Measurements from ENCODE around the gene CLSTN1. TPM values are rescaled to one million over a fixed set of nuclear protein-coding genes. Genes with fewer than 3 reads are reported as not detected.
A peak's percentile ranks its signal among the peaks of the same experiment; 100 is the strongest.

Gene CLSTN1
- total and polyA plus RNA-seq, 4 donors: 3.1 to 13.4 (median 8.8) TPM

GRCh38 chr1:9784508-9785133 is 39.1 kb downstream of the CLSTN1 start:
- DNase-seq (ENCODE audit: low spot score): no peak
- Histone ChIP-seq H3K27ac (ENCODE audit: low read depth in 1 of 2, low read length in 2 of 2) (no peak overlapping the region), H3K27me3 (ENCODE audit: control insufficient read depth in 4 of 4, insufficient read depth in 4 of 4, low read length in 3 of 4) (no peaks in the 10 kb centered on the region), H3K4me1 (ENCODE audit: control insufficient read depth in 4 of 4, insufficient read depth in 4 of 4, low read length in 3 of 4) (no peaks in the 10 kb centered on the region), H3K9ac (ENCODE audit: low read depth in 1 of 2, low read length in 2 of 2) (no peak overlapping the region), H3K9me3 (ENCODE audit: control insufficient read depth in 4 of 4, low read length in 3 of 4) (no peaks in the 10 kb centered on the region), H3K36me3 (ENCODE audit: control insufficient read depth in 4 of 4, insufficient read depth in 3 of 4, low read depth in 1 of 4, low read length in 3 of 4) (no peaks in the 10 kb centered on the region), H3K4me3 (ENCODE audit: low read depth in 1 of 3, low read length in 3 of 3) (no peak overlapping the region)
- TF ChIP-seq CTCF (IDR thresholded peaks at IDR 0.05; ENCODE audit: low read depth, low read length, missing input control): peak; percentile 68
- TF ChIP-seq RAD21 (IDR thresholded peaks at IDR 0.05): peak; percentile 85 to 92
- no peak for TF ChIP-seq ATF3 (IDR thresholded peaks at IDR 0.05)
- no peak for TF ChIP-seq TAF1 (conservative IDR thresholded peaks at IDR 0.05)
- WGBS: 45% methylated on average over 3 of the region's 3 CpGs

GRCh38 chr1:9782897-9783296 is 40.9 kb downstream of the CLSTN1 start:
- Histone ChIP-seq H3K27me3 (ENCODE audit: control insufficient read depth in 4 of 4, insufficient read depth in 4 of 4, low read length in 3 of 4) (no peaks in the 10 kb centered on the region), H3K9me3 (ENCODE audit: control insufficient read depth in 4 of 4, low read length in 3 of 4) (no peaks in the 10 kb centered on the region)
- WGBS: 95% methylated on average over 10 of the region's 10 CpGs

More at GRCh38 chr1:9782897-9783296, 40.9 kb downstream of the CLSTN1 start:
- Histone ChIP-seq H3K36me3 (ENCODE audit: control insufficient read depth in 4 of 4, insufficient read depth in 3 of 4, low read depth in 1 of 4, low read length in 3 of 4) (no peaks in the 10 kb centered on the region), H3K4me1 (ENCODE audit: control insufficient read depth in 4 of 4, insufficient read depth in 4 of 4, low read length in 3 of 4) (no peaks in the 10 kb centered on the region), H3K27ac (ENCODE audit: low read depth in 1 of 2, low read length in 2 of 2) (no peak overlapping the region), H3K4me3 (ENCODE audit: low read depth in 1 of 3, low read length in 3 of 3) (no peak overlapping the region), H3K9ac (ENCODE audit: low read depth in 1 of 2, low read length in 2 of 2) (no peak overlapping the region)
- DNase-seq (ENCODE audit: low spot score): no peak
- no peak for TF ChIP-seq CTCF (IDR thresholded peaks at IDR 0.05; ENCODE audit: low read depth, low read length, missing input control)
- TF ChIP-seq TAF1 (conservative IDR thresholded peaks at IDR 0.05): no peak
- TF ChIP-seq RAD21 (IDR thresholded peaks at IDR 0.05): no peak
- TF ChIP-seq YY1 (IDR thresholded peaks at IDR 0.05): no peak
- TF ChIP-seq ZBTB33 (IDR thresholded peaks at IDR 0.05): no peak
- no peak for TF ChIP-seq JUND (IDR thresholded peaks at IDR 0.05)
- no peak for TF ChIP-seq RXRA (IDR thresholded peaks at IDR 0.05)
- TF ChIP-seq FOXA2 (IDR thresholded peaks at IDR 0.05): no peak
- TF ChIP-seq HNF4A (conservative IDR thresholded peaks at IDR 0.05): no peak
- TF ChIP-seq NR2F2 (IDR thresholded peaks at IDR 0.05): no peak
- no peak for TF ChIP-seq GABPA (IDR thresholded peaks at IDR 0.05 in 1 of 2, conservative IDR thresholded peaks at IDR 0.05 in 1 of 2)
- no peak for TF ChIP-seq MAX (IDR thresholded peaks at IDR 0.05)
- TF ChIP-seq EGR1 (IDR thresholded peaks at IDR 0.05; ENCODE audit: low read depth in 2 of 2): no peak
- no peak for TF ChIP-seq SP1 (IDR thresholded peaks at IDR 0.05)
- no peak for TF ChIP-seq HNF4G (IDR thresholded peaks at IDR 0.05)

All from liver (tissue), 9 donors.